GM18499 (cell line): Measurements from ENCODE around the gene GATA1.

Experiments
- ATAC-seq: cut with Tn5 transposase; IDR thresholded peaks from one replicate; pipeline ENCODE4 v1.9.1; 2021; ENCODE audit warnings: moderate number of reproducible peaks; ENCODE audit not compliant: insufficient read depth, unreplicated experiment

GATA1 gene

GRCh38 chrX:48784726-48785125 lies 1.7 kb upstream of the GATA1 start:
- ATAC-seq: no peak

DNA sequence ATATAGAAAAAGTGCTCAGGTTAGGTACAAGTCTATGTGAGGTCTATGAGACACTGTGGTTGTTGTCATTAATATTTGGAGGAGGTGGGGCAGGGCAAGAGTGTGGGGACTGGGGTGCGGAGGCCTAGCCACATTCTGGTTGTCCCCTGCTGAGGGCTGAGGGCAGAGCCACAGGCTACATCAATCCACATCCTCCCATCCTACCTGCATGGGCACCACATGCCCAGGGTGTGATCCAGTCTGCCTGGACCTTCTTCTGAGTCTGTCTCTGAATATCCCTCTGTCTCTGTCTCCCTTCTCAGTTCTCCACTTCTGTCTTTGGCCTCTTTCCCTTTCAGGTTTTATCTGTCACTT lies 1.2 kb upstream of the GATA1 start:
- no peak for ATAC-seq

DNA sequence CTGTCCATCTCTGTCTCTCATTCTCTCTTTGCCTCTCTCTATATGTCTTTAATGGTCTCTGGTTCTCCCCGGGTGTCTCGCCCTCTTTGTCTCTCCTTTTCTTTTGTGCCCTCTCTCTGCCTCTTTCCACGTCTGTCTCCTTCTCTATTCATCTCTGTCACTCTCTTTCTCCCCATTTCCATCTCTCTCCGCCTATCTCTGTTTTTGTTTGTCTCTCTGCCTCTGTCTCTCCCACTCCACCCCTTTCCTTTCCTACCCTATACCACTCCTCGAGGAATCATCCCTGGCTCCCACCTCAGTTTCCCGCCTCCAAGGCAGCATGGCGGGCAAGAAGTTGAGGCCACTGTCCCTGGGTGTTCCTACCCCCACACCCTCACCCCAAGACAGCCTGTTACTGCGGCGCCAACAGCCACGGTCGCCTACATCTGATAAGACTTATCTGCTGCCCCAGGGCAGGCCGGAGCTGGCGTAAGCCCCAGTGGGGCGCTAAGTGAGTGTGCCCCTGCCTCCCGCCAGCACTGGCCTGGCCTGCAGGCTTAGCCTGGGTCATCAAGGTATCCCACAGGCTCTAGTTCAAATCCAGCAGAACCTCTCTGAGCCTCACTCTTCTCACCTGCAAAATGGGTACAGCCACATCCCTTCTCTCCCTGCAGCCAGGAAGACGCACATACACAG lies 713 bp upstream of the GATA1 start:
- ATAC-seq: no peak

- ATAC-seq: no peak
These were observed 575 bp downstream of the GATA1 start for GRCh38 chrX:48786825-48787504.

- ATAC-seq: no peak
These were observed 1.4 kb downstream of the GATA1 start for GRCh38 chrX:48787505-48788443.

GRCh38 chrX:48789366-48790220 lies 3.2 kb downstream of the GATA1 start:
- no peak for ATAC-seq

- ATAC-seq: no peak
These were observed 4.1 kb downstream of the GATA1 start for GRCh38 chrX:48790477-48790876.

DNA sequence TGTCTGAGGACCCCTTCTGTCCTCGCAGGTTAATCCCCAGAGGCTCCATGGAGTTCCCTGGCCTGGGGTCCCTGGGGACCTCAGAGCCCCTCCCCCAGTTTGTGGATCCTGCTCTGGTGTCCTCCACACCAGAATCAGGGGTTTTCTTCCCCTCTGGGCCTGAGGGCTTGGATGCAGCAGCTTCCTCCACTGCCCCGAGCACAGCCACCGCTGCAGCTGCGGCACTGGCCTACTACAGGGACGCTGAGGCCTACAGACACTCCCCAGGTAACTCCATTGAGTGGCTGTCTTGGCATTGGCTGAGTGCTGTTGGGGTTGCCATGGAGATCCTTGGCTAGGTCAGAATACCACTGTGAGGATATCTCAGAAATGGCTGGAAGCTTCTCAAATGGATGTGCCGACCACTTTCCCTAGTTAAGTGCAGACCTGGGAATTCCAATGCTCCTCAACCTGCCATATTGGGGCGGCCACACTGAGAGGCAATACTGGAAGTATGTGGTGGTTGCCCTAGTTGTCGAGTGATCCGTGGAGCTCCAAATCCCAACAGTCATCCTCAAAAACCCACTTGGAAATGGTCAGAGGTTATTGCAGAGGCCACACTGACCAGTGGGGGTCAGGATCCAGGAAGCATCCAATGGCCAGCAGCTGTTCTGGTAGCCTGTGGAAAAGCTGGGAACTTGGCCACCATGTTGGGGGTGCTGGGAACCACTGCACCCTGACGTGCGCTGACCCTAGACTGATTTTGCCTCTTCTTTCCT lies 4.9 kb downstream of the GATA1 start:
- no peak for ATAC-seq

DNA sequence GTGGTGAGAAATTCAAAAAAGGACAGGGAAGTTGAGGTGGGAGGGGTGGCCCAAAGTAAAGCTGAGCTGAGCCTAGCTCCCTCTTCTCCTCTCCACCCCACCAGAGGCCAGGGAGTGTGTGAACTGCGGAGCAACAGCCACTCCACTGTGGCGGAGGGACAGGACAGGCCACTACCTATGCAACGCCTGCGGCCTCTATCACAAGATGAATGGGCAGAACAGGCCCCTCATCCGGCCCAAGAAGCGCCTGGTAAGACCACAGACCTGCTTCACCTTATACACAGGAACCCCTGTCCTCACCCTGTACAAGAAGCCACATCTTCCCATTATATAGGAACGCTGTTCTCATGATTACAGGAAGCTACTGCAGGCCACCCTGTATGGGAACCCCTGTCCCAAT lies 5.8 kb downstream of the GATA1 start:
- no peak for ATAC-seq

GRCh38 chrX:48793935-48794334 lies 7.5 kb downstream of the GATA1 start:
- ATAC-seq: no peak

DNA sequence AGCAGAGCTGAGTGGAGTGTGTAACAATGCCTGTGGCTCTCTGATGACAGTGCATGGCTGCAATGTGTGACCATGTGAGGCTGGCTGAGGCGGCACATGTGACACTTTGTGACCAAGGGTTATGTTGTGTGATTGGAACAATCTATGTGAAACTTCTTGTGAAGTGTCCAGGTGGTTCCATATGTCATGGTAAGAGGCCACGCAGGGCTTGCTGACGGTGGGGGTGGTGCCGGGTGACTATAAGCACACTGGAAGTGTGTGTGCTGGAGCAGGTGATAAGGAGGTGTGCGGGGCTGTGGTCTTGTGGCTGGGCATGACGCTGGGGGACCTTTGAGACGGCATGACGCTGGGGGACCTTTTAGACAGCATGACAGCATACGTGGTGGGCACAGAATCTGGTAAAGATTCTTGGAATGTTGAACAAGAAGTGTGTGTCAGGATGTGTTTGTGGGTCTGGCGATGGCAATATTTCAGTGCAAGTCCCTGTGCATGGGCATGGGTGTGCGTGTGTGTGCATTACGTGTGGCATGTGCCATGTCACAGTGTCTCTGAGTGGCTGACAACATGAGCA lies 8.0 kb downstream of the GATA1 start:
- no peak for ATAC-seq

DNA sequence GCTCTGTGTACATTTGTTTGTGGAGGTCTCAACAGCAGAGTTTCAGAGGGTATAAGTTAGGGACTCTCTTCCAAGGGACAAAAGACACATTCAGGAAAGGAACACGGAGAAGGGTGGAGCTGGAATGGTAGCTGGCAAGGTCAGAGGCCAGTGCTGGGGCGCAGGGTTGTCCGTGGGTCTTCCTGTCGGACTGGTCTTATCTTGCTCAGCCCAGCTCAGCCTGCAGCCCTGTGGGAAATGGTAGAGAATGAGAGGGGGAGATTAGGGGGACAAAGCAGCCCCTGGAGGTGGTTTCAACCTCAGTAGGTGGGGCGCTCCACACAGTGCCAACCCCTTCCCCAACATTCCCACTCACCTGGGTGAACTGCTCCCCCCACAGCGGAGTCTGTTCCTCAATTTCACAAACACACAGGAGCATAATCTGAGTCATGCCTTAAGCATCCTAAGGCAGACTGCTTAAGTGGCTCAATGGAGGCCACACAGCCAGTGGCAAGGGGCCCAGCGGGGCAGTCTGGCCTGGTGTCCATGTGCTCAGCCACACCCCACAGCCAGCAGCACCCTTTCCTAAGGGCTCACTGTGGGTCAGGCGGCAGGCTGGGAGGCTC lies 8.6 kb downstream of the GATA1 start:
- no peak for ATAC-seq

DNA sequence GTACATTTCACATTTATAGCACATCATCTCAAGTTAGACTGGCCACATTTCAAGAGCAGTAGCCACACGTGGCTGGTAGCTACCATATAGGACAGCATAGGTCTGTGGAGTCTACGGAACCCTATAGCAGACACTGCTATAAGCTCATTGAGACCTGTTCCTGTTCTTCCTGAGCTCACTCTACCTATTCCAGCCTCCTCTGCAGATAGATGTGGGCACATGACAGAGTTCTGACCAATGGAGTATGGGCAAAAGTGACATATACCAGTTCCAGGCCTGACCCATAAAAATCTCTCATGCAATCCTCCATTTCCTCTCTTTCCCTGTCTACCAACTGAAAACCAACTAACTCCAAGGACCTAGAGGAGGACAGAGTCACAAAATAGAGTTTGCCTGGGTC lies 11.9 kb downstream of the GATA1 start:
- ATAC-seq: no peak

DNA sequence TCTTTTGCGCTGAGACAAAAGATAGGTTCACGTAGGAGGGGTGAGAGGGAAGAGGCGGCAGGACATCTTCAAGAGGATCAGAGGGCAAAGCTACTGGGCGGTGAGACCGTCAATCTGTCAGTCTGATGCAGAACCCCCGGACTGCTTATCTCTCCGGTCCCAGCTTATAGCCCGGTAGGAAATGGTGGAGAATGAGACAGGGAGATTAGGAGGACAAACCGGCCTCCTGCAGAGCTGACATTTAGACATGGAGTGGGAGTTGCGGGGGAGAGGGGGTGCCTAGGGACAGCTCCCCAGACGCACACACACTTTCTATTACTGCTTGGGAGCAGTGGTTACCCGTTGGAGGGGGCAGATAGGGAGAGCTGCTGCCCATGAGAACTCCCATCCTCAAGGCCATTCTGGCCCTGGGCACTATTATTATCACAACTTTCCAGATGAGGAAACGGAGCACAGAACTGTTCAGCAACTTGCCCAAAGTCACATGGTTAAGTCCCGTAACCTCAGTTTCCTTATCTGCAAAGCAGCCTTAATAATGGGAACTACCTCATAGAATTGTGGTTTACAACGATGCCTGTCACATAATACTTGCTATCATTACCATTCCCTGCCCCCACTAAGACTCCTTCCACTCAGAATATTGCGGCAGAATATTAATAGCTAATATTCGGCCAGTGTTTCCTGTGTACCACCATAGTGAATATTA lies 14.3 kb downstream of the GATA1 start:
- ATAC-seq: no peak

DNA sequence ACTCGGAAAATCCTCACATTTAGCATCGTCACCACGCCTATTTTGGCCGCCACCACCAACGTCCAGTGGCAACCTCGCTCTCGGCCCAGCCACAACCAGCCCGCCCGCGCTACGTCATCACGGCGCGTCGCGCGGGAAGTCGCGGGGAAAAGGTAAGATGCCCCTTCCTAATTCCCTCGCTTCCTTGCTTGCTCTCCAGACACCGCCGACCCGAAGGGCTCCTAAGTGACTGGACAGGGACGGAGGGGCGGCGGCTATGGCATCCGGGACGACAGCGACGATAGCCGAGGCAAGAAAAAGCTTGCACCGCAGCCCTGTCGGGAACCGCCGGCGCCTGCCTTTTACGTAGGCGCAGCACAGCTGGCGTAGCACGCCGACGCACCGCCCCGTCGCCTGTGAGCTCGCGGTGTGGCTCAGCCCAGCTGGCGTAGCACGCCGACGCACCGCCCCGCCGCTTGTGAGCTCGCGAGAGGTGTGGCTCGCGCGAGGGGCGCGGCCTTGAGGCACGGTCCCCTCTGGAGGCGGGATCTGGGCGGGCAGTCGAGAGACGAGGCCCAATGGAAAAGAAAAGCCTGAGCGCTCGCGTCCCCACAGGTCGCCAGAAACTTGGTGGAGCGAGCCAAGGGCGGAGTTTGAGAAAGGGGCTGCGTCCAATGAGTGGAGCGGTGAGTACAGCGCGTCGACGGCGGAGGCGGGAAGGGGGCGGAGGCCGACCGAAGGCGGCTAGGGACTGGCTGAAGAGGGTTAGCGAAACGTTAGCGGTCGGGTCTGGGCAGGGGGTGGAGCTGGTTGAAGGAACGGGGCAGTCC lies 15.1 kb downstream of the GATA1 start, which contains the start of gene HDAC6:
Gene HDAC6, plus strand, starts transcription at position 788 of the 809 bp plus-strand sequence. CDS start 626 bp downstream, outside the sequence.
- ATAC-seq: peak; percentile 80

- peak; percentile 23 for ATAC-seq
These were observed 15.9 kb downstream of the GATA1 start for GRCh38 chrX:48802089-48802904.

GRCh38 chrX:48802905-48803200 lies 16.5 kb downstream of the GATA1 start:
- no peak for ATAC-seq
